Subcutaneous adipose tissue (tissue), 4 donors: ENCODE results near the gene PCDH12. TPM values are rescaled to one million over a fixed set of nuclear protein-coding genes. Genes with fewer than 3 reads are reported as not detected.

ENCODE experiments used
- CTCF ChIP-seq: fragments of 450-650 bp; IDR thresholded peaks from one replicate; pipeline ENCODE4 v1.5.1; 2016; ENCODE audit warnings: low read depth, mild to moderate bottlenecking, control low read depth, antibody characterized with exemption, moderate library complexity
- total RNA-seq, 4 donors: library from RNA; depleted of rRNA; stranded (reverse); fragments of >200 nt; gene quantifications; one replicate each; pipeline ENCODE4 v1.1.0, GENCODE V29; 2016

Gene PCDH12
- total RNA-seq, 4 donors from 2014 or later, result 2.4 to 5.5 (median 2.5) TPM

- no peak for TF ChIP-seq CTCF
These were observed 23.7 kb downstream of the PCDH12 start for GRCh38 chr5:141934099-141934844.

GRCh38 chr5:141933151-141933550 lies 24.9 kb downstream of the PCDH12 start:
- TF ChIP-seq CTCF, result no peak

- no peak for TF ChIP-seq CTCF
These were observed 26.3 kb downstream of the PCDH12 start for GRCh38 chr5:141931694-141932093.

- no peak for TF ChIP-seq CTCF
These were observed 28.5 kb downstream of the PCDH12 start for GRCh38 chr5:141929398-141930058.

GRCh38 chr5:141928051-141928450 lies 30.0 kb downstream of the PCDH12 start:
- TF ChIP-seq CTCF, result no peak

GRCh38 chr5:141926434-141926833 lies 31.6 kb downstream of the PCDH12 start:
- no peak for TF ChIP-seq CTCF

- no peak for TF ChIP-seq CTCF
These were observed 34.3 kb downstream of the PCDH12 start, which contains the start of gene DELE1 for GRCh38 chr5:141923448-141924313. TSS of gene DELE1 (plus strand) at chr5:141923871. CDS start at chr5:141923942, 71 bp downstream.
